ENCODE results near the gene MYH3.

GRCh38 chr17:10646392-10646990, 10.6 kb downstream of the MYH3 start:
- TF ChIP-seq CTCF (IDR thresholded peaks at IDR 0.05) = peak; percentile 57 to 85 (median 78)
- no peak for TF ChIP-seq POLR2A (IDR thresholded peaks at IDR 0.05)
